ENCODE results near the gene AP2S1.
"Not testable (repeated sequence)": the region's sequence is repeated elsewhere in the genome, so short reads cannot be mapped to it uniquely, and the experiment has no call there.

AP2S1 gene

GRCh38 chr19:46887240-46887782 is 36.7 kb upstream of the AP2S1 start:
- Histone ChIP-seq H3F3A (ENCODE audit: control insufficient read depth, insufficient read depth) (peaks cover 15% of the 10 kb centered on the region), H3K27me3 (ENCODE audit: control insufficient read depth, low read length) (no peaks in the 10 kb centered on the region), H3K36me3 (ENCODE audit: control insufficient read depth, low read length) (no peaks in the 10 kb centered on the region), H3K9me2 (replicated peaks; ENCODE audit: control insufficient read depth, low read length) (no peaks in the 10 kb centered on the region), H3K79me2 (ENCODE audit: control insufficient read depth, low read length) (peaks cover 84% of the 10 kb centered on the region), H3K4me3 (ENCODE audit: low read length) (no peak overlapping the region), H3K4me1 (ENCODE audit: control insufficient read depth, low read length) (peaks cover 53% of the 10 kb centered on the region), H3K27ac (ENCODE audit: low read depth, low read length) (no peak overlapping the region), H3K4me2 (ENCODE audit: low read length) (peak overlapping the region; percentile 22), H4K20me1 (ENCODE audit: control insufficient read depth, insufficient read depth, low read depth, low read length) (peaks cover 11% of the 10 kb centered on the region), H3K9me3 (ENCODE audit: control insufficient read depth, insufficient read depth, low read length) (no peaks in the 10 kb centered on the region)
- TF ChIP-seq EZH2phosphoT487 (IDR thresholded peaks at IDR 0.05; ENCODE audit: borderline replicate concordance, low read length) (no peak), CTCF (IDR thresholded peaks at IDR 0.05; ENCODE audit: low read depth, low read length, poor library complexity, severe bottlenecking) (no peak)

DNA sequence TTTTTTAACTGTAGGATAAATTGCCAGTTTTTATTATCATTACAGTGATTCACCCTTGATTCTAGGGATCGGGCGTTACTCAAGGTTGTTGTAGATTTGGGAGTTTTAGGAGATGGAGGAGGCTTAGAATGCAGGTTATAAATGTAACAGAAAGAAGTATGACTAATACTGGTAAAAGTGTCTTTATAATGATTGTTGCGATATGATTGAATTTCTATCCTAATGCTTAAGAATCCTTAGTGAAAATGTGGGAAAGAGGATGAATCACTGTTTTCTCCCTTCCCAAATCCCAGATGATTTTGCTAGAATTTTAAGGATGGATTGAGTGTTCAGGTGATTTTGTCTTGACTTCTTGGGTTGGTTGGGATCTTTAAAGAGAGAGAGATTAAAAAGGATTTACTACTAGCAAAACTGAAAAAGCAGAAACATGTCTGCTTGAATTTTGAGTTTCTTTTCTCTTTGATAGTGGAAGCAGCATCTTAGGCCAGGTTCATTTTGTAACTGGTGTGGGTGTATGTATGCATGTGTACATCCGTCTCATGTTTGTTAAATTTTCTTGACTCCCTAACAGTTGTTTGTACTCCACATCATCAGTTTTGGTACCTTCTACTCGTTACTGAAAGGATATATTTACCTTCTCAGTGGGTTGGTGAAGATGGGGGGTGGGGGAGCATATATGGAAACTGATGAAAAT is 36.0 kb upstream of the AP2S1 start:
- Histone ChIP-seq H3K9me3 (ENCODE audit: control insufficient read depth, insufficient read depth, low read length) (no peaks in the 10 kb centered on the region), H3F3A (ENCODE audit: control insufficient read depth, insufficient read depth) (peaks cover 15% of the 10 kb centered on the region), H3K4me3 (ENCODE audit: low read length) (no peak overlapping the region), H3K9me2 (replicated peaks; ENCODE audit: control insufficient read depth, low read length) (no peaks in the 10 kb centered on the region), H4K20me1 (ENCODE audit: control insufficient read depth, insufficient read depth, low read depth, low read length) (peaks cover 13% of the 10 kb centered on the region), H3K4me1 (ENCODE audit: control insufficient read depth, low read length) (peaks cover 47% of the 10 kb centered on the region), H3K36me3 (ENCODE audit: control insufficient read depth, low read length) (no peaks in the 10 kb centered on the region), H3K4me2 (ENCODE audit: low read length) (peak overlapping the region; percentile 22), H3K27me3 (ENCODE audit: control insufficient read depth, low read length) (no peaks in the 10 kb centered on the region), H3K27ac (ENCODE audit: low read depth, low read length) (no peak overlapping the region), H3K79me2 (ENCODE audit: control insufficient read depth, low read length) (peaks cover 83% of the 10 kb centered on the region)
- TF ChIP-seq EZH2phosphoT487 (IDR thresholded peaks at IDR 0.05; ENCODE audit: borderline replicate concordance, low read length) (no peak), CTCF (IDR thresholded peaks at IDR 0.05; ENCODE audit: low read depth, low read length, poor library complexity, severe bottlenecking) (no peak)

GRCh38 chr19:46885411-46885810 is 34.8 kb upstream of the AP2S1 start:
- no peaks in the 10 kb centered on the region for H3K27me3 ChIP-seq (ENCODE audit: control insufficient read depth, low read length)
- H3K4me3 ChIP-seq (ENCODE audit: low read length) = no peak overlapping the region
- H3K79me2 ChIP-seq (ENCODE audit: control insufficient read depth, low read length) = peaks cover 78% of the 10 kb centered on the region
- no peak for TF ChIP-seq CTCF (IDR thresholded peaks at IDR 0.05; ENCODE audit: low read depth, low read length, poor library complexity, severe bottlenecking)
- no peak for TF ChIP-seq EZH2phosphoT487 (IDR thresholded peaks at IDR 0.05; ENCODE audit: borderline replicate concordance, low read length)
- peaks cover 8% of the 10 kb centered on the region for H4K20me1 ChIP-seq (ENCODE audit: control insufficient read depth, insufficient read depth, low read depth, low read length)
- H3K27ac ChIP-seq (ENCODE audit: low read depth, low read length) = no peak overlapping the region
- H3K9me3 ChIP-seq (ENCODE audit: control insufficient read depth, insufficient read depth, low read length) = no peaks in the 10 kb centered on the region
- H3K4me2 ChIP-seq (ENCODE audit: low read length) = no peak overlapping the region
- H3F3A ChIP-seq (ENCODE audit: control insufficient read depth, insufficient read depth) = peaks cover 10% of the 10 kb centered on the region
- no peaks in the 10 kb centered on the region for H3K9me2 ChIP-seq (replicated peaks; ENCODE audit: control insufficient read depth, low read length)
- peaks cover 36% of the 10 kb centered on the region for H3K4me1 ChIP-seq (ENCODE audit: control insufficient read depth, low read length)
- H3K36me3 ChIP-seq (ENCODE audit: control insufficient read depth, low read length) = no peaks in the 10 kb centered on the region

DNA sequence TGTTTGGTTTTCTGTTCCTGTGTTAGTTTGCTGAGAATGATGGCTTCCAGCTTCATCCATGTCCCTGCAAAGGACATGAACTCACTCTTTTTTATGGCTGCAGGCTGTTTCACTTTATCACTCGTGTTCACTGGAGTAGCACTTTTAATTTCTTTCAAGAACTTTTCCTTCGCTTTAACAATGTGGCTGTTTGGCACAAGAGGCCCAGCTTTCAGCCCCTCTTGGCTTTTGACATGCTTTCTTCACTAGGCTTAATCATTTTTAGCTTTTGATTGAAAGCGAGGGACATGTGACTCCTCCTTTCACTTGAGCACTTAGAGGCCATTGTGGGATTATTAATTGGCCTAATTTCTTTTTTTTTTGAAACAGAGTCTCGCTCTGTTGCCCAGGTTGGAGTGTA is 32.1 kb upstream of the AP2S1 start:
- H3K79me2 ChIP-seq (ENCODE audit: control insufficient read depth, low read length) = peaks cover 83% of the 10 kb centered on the region
- H3K4me2 ChIP-seq (ENCODE audit: low read length); H3K36me3 ChIP-seq (ENCODE audit: control insufficient read depth, low read length); H3K9me3 ChIP-seq (ENCODE audit: control insufficient read depth, insufficient read depth, low read length); H3K27ac ChIP-seq (ENCODE audit: low read depth, low read length); H3K9me2 ChIP-seq (replicated peaks; ENCODE audit: control insufficient read depth, low read length); H3K4me3 ChIP-seq (ENCODE audit: low read length); H4K20me1 ChIP-seq (ENCODE audit: control insufficient read depth, insufficient read depth, low read depth, low read length); H3F3A ChIP-seq (ENCODE audit: control insufficient read depth, insufficient read depth); H3K27me3 ChIP-seq (ENCODE audit: control insufficient read depth, low read length): not testable (repeated sequence)
- H3K4me1 ChIP-seq (ENCODE audit: control insufficient read depth, low read length) = peaks cover 26% of the 10 kb centered on the region

Measured in DOHH2 (cell line).